Measurements from ENCODE around the gene MSH3. TPM values are rescaled to one million over a fixed set of nuclear protein-coding genes. Genes with fewer than 3 reads are reported as not detected.

Gene MSH3
- polyA plus RNA-seq, 3 donors = 4.5 to 9.9 (median 8.0) TPM

GRCh38 chr5:80852331-80853245 is 198.1 kb downstream of the MSH3 start:
- Histone ChIP-seq H3K4me1 (ENCODE audit: control insufficient read depth in 1 of 2, insufficient read depth in 2 of 2, low read length in 2 of 2) (no peaks in the 10 kb centered on the region), H3K4me2 (replicated peaks; ENCODE audit: extremely low read depth, low read length, poor library complexity, severe bottlenecking) (no peak overlapping the region), H3K9me3 (replicated peaks in 1 of 2; ENCODE audit: control insufficient read depth in 1 of 2, insufficient read depth in 1 of 2, low read length in 2 of 2) (peaks cover 32 to 45% of the 10 kb centered on the region in 2 donors), H2AFZ (ENCODE audit: insufficient read depth, low read depth, low read length, poor library complexity, severe bottlenecking) (no peak overlapping the region), H3K27me3 (ENCODE audit: control insufficient read depth in 2 of 2, insufficient read depth in 2 of 2, low read length in 2 of 2) (no peaks in the 10 kb centered on the region), H3K79me2 (ENCODE audit: insufficient read depth, low read length) (no peaks in the 10 kb centered on the region), H3K36me3 (replicated peaks in 1 of 2; ENCODE audit: control insufficient read depth in 1 of 2, insufficient read depth in 2 of 2, low read length in 2 of 2) (peaks cover 32 to 59% of the 10 kb centered on the region in 2 donors), H3K27ac (ENCODE audit: low read depth in 1 of 2, low read length in 2 of 2) (no peak overlapping the region), H3K9ac (ENCODE audit: insufficient read depth, low read length, poor library complexity, severe bottlenecking) (no peak overlapping the region), H3K4me3 (replicated peaks in 1 of 3; ENCODE audit: low read depth in 2 of 3, low read length in 3 of 3) (no peak overlapping the region), H4K20me1 (ENCODE audit: insufficient read depth, low read length) (no peaks in the 10 kb centered on the region)
- Mint-ChIP-seq H3K9me3 (peaks cover 31 to 50% (median 43%) of the 10 kb centered on the region in 7 donors), H3K27ac (peak overlapping the region in 1 of 7 donors; percentile 12), H3K4me1 (peaks cover 9% of the 10 kb centered on the region), H3K36me3 (peaks cover 59 to 70% of the 10 kb centered on the region in 2 donors), H3K4me3 (no peak overlapping the region), H3K27me3 (ENCODE audit: low read depth in 3 of 3) (no peaks in the 10 kb centered on the region)
- 83% methylated on average over 1 of the region's 3 CpGs for WGBS (ENCODE audit: insufficient coverage)
- no peak for DNase-seq
- intact Hi-C loops (cut with micrococcal nuclease) = no loop called here
- no peak for TF ChIP-seq CTCF (IDR thresholded peaks at IDR 0.05)

DNA sequence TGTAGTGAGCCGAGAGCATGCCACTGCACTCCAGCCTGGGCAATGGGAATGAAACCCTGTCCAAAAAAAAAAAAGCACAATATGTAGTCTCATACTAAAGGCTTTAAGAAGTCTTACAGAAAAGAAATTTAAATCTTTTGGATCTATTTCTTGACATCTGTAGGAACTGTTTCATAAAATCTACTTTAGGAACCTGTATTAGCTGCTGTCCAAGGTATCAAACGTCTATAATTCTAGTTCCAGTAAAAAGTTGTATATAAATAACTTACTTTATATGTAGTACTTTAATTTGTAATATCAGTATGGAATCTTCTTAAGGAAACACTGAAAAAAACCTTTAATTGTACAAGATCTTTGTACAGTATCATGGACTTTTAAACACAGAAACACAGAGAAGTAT is 199.0 kb downstream of the MSH3 start:
- no peaks in the 10 kb centered on the region for H4K20me1 ChIP-seq (ENCODE audit: insufficient read depth, low read length)
- peaks cover 29 to 42% (median 37%) of the 10 kb centered on the region in 7 donors for H3K9me3 Mint-ChIP-seq

More for the DNA sequence above, 199.0 kb downstream of the MSH3 start:
- Histone ChIP-seq H3K79me2 (ENCODE audit: insufficient read depth, low read length) (no peaks in the 10 kb centered on the region), H3K4me1 (ENCODE audit: control insufficient read depth in 1 of 2, insufficient read depth in 2 of 2, low read length in 2 of 2) (no peaks in the 10 kb centered on the region), H3K27me3 (ENCODE audit: control insufficient read depth in 2 of 2, insufficient read depth in 2 of 2, low read length in 2 of 2) (no peaks in the 10 kb centered on the region), H2AFZ (ENCODE audit: insufficient read depth, low read depth, low read length, poor library complexity, severe bottlenecking) (no peak overlapping the region), H3K36me3 (replicated peaks in 1 of 2; ENCODE audit: control insufficient read depth in 1 of 2, insufficient read depth in 2 of 2, low read length in 2 of 2) (peaks cover 31 to 60% of the 10 kb centered on the region in 2 donors), H3K4me3 (replicated peaks in 1 of 3; ENCODE audit: low read depth in 2 of 3, low read length in 3 of 3) (no peak overlapping the region), H3K9ac (ENCODE audit: insufficient read depth, low read length, poor library complexity, severe bottlenecking) (no peak overlapping the region), H3K4me2 (replicated peaks; ENCODE audit: extremely low read depth, low read length, poor library complexity, severe bottlenecking) (no peak overlapping the region), H3K27ac (ENCODE audit: low read depth in 1 of 2, low read length in 2 of 2) (no peak overlapping the region), H3K9me3 (replicated peaks in 1 of 2; ENCODE audit: control insufficient read depth in 1 of 2, insufficient read depth in 1 of 2, low read length in 2 of 2) (peaks cover 29 to 39% of the 10 kb centered on the region in 2 donors)
- Mint-ChIP-seq H3K27me3 (ENCODE audit: low read depth in 3 of 3) (no peaks in the 10 kb centered on the region), H3K36me3 (peaks cover 56 to 70% of the 10 kb centered on the region in 2 donors), H3K27ac (no peak overlapping the region), H3K4me1 (peaks cover 9% of the 10 kb centered on the region), H3K4me3 (no peak overlapping the region)
- no peak for DNase-seq
- no CpG with 5 or more reads among the region's 2 CpGs for WGBS (ENCODE audit: insufficient coverage)
- intact Hi-C loops (cut with micrococcal nuclease) = no loop called here
- TF ChIP-seq CTCF (IDR thresholded peaks at IDR 0.05) = no peak
